Activated CD8-positive, alpha-beta memory T cell treated with anti-CD3 and anti-CD28 coated beads, Interleukin-2, amount 50 U/mL, for 24 hours (primary cell): Measurements from ENCODE around the gene DSCAML1.
A peak's percentile ranks its signal among the peaks of the same experiment; 100 is the strongest.

Experiments
- DNase-seq: peaks from one replicate; pipeline ENCODE4 v3.0.0-alpha.2; 2020; ENCODE audit errors: extremely low read depth

DSCAML1 gene

GRCh38 chr11:117610901-117611300 is 186.1 kb downstream of the DSCAML1 start:
- DNase-seq, result no peak

- no peak for DNase-seq
Measured at GRCh38 chr11:117610045-117610444, 187.0 kb downstream of the DSCAML1 start.

- DNase-seq, result no peak
Measured at GRCh38 chr11:117607449-117607848, 189.6 kb downstream of the DSCAML1 start.

GRCh38 chr11:117606790-117607189 is 190.2 kb downstream of the DSCAML1 start:
- no peak for DNase-seq

GRCh38 chr11:117606211-117606610 is 190.8 kb downstream of the DSCAML1 start:
- no peak for DNase-seq

GRCh38 chr11:117605331-117605730 is 191.7 kb downstream of the DSCAML1 start:
- no peak for DNase-seq

GRCh38 chr11:117604336-117604995 is 192.6 kb downstream of the DSCAML1 start:
- DNase-seq, result no peak

GRCh38 chr11:117603932-117604331 is 193.1 kb downstream of the DSCAML1 start:
- DNase-seq, result no peak

GRCh38 chr11:117601006-117601708 is 195.9 kb downstream of the DSCAML1 start:
- DNase-seq, result no peak

- DNase-seq, result no peak
Measured at GRCh38 chr11:117600234-117600783, 196.7 kb downstream of the DSCAML1 start.

- peak; percentile 1 for DNase-seq
Measured at GRCh38 chr11:117597071-117597470, 199.9 kb downstream of the DSCAML1 start.

GRCh38 chr11:117595440-117595839 is 201.6 kb downstream of the DSCAML1 start:
- DNase-seq, result no peak

- no peak for DNase-seq
Measured at GRCh38 chr11:117594721-117595120, 202.3 kb downstream of the DSCAML1 start.

- no peak for DNase-seq
Measured at GRCh38 chr11:117593065-117593464, 204.0 kb downstream of the DSCAML1 start.

GRCh38 chr11:117591316-117592039 is 205.5 kb downstream of the DSCAML1 start:
- DNase-seq, result no peak

- DNase-seq, result no peak
Measured at GRCh38 chr11:117589063-117589462, 208.0 kb downstream of the DSCAML1 start.

GRCh38 chr11:117588166-117588810 is 208.7 kb downstream of the DSCAML1 start:
- no peak for DNase-seq

GRCh38 chr11:117587416-117587815 is 209.6 kb downstream of the DSCAML1 start:
- DNase-seq, result no peak

GRCh38 chr11:117586392-117586791 is 210.6 kb downstream of the DSCAML1 start:
- no peak for DNase-seq

- DNase-seq, result no peak
Measured at GRCh38 chr11:117585631-117586030, 211.4 kb downstream of the DSCAML1 start.

GRCh38 chr11:117584056-117584830 is 212.8 kb downstream of the DSCAML1 start:
- no peak for DNase-seq
